OCI-LY3 (cell line): ENCODE data around the gene ACOT7.

Experiments used
- H2AFZ ChIP-seq: fragments of 200-600, 300-600 bp; shearing (Covaris generic); 2 replicates; pipeline ENCODE4 v1.6.0; 2014; ENCODE audit warnings: antibody characterized with exemption, low read depth, low read length
- H3K27ac ChIP-seq: fragments of 200-600, 300-600 bp; sonication (generic); 2 replicates; pipeline ENCODE4 v1.5.1; 2014; ENCODE audit warnings: mild to moderate bottlenecking, low read length, moderate library complexity, mixed read lengths
- H3K27me3 ChIP-seq: fragments of 200-600, 300-600 bp; sonication (generic); 2 replicates; pipeline ENCODE4 v1.6.1; 2014; ENCODE audit warnings: low read depth, low read length, mixed read lengths
- H3K36me3 ChIP-seq: fragments of 200-600, 300-600 bp; sonication (generic); replicated peaks from 2 replicates; pipeline ENCODE3; 2014; ENCODE audit warnings: low read depth, low read length, mixed read lengths
- H3K4me1 ChIP-seq: fragments of 300-600, 200-600 bp; sonication (generic); 2 replicates; pipeline ENCODE4 v1.6.1; 2014; ENCODE audit warnings: low read length, mixed read lengths
- H3K4me2 ChIP-seq: fragments of 200-600, 300-600 bp; sonication (generic); 2 replicates; pipeline ENCODE4 v1.6.1; 2014; ENCODE audit warnings: low read length, mixed read lengths
- H3K4me3 ChIP-seq: fragments of 300-600, 200-600 bp; sonication (generic); 2 replicates; pipeline ENCODE4 v1.5.1; 2014; ENCODE audit warnings: antibody characterized with exemption, mild to moderate bottlenecking, low read length, moderate library complexity
- H3K79me2 ChIP-seq: fragments of 300-600, 200-600 bp; shearing (Covaris generic); 2 replicates; pipeline ENCODE4 v1.6.1; 2014; ENCODE audit warnings: mild to moderate bottlenecking, low read length, mixed read lengths
- H3K9ac ChIP-seq: fragments of 300-600, 200-600 bp; shearing (Covaris generic); 2 replicates; pipeline ENCODE4 v1.6.0; 2014; ENCODE audit warnings: mild to moderate bottlenecking, low read length, moderate library complexity
- H3K9me3 ChIP-seq: fragments of 200-600, 300-600 bp; shearing (Covaris generic); 2 replicates; pipeline ENCODE4 v1.6.1; 2014; ENCODE audit warnings: low read length, mixed read lengths; ENCODE audit not compliant: insufficient read depth
- H4K20me1 ChIP-seq: fragments of 200-600, 300-600 bp; sonication (generic); 2 replicates; pipeline ENCODE4 v1.6.1; 2016; ENCODE audit warnings: low read length, mixed read lengths; ENCODE audit not compliant: insufficient read depth
- CTCF ChIP-seq: fragments of 200-600, 300-600 bp; sonication (generic); IDR thresholded peaks from 2 replicates; pipeline ENCODE4 v1.5.1; 2014; ENCODE audit warnings: antibody characterized with exemption, low read length, low read depth
- EZH2phosphoT487 ChIP-seq: fragments of 200-600 bp; shearing (Covaris generic); IDR thresholded peaks from 2 replicates; pipeline ENCODE4 v1.6.1; 2018; ENCODE audit warnings: antibody characterized with exemption, mixed run types, low read depth

Gene ACOT7

DNA sequence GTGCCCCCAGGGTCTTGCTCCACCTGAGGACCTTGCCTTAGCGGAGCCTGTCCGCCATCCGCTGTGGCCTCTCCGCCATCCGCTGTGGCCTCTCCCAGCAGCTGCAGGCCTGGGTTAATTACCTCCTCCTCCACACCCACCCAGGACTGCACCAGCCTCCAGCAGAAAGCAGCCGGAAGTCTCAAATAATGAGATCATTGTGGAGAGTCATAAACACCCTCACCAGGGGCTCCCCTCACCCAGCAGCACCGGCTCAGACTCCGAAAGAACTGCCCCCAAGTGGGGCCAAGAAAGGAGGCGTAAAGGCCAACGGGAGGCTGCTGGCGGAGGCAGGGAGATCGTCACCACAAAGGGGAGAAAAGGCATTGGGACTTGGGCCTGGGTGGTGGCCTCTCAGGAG, 122.0 kb downstream of the ACOT7 start:
- TF ChIP-seq EZH2phosphoT487 = no peak
- TF ChIP-seq CTCF = no peak
- Histone ChIP-seq H3K27me3 (no peaks in the 10 kb centered on the region), H3K4me3 (no peak overlapping the region), H3K36me3 (no peaks in the 10 kb centered on the region), H4K20me1 (no peaks in the 10 kb centered on the region), H3K79me2 (no peaks in the 10 kb centered on the region), H3K9ac (no peak overlapping the region), H3K27ac (no peak overlapping the region), H3K4me1 (no peaks in the 10 kb centered on the region), H3K9me3 (no peaks in the 10 kb centered on the region), H2AFZ (no peak overlapping the region), H3K4me2 (no peak overlapping the region)

- no peak overlapping the region for H3K4me2 ChIP-seq
- no peaks in the 10 kb centered on the region for H3K4me1 ChIP-seq
- no peak overlapping the region for H3K27ac ChIP-seq
- H3K9me3 ChIP-seq = no peaks in the 10 kb centered on the region
- no peaks in the 10 kb centered on the region for H4K20me1 ChIP-seq
- H3K36me3 ChIP-seq = no peaks in the 10 kb centered on the region
- H2AFZ ChIP-seq = no peak overlapping the region
- TF ChIP-seq CTCF (no peak), EZH2phosphoT487 (no peak)
- H3K9ac ChIP-seq = no peak overlapping the region
- no peak overlapping the region for H3K4me3 ChIP-seq
- no peaks in the 10 kb centered on the region for H3K79me2 ChIP-seq
- H3K27me3 ChIP-seq = no peaks in the 10 kb centered on the region
Measured at GRCh38 chr1:6271006-6271405, 122.6 kb downstream of the ACOT7 start.

DNA sequence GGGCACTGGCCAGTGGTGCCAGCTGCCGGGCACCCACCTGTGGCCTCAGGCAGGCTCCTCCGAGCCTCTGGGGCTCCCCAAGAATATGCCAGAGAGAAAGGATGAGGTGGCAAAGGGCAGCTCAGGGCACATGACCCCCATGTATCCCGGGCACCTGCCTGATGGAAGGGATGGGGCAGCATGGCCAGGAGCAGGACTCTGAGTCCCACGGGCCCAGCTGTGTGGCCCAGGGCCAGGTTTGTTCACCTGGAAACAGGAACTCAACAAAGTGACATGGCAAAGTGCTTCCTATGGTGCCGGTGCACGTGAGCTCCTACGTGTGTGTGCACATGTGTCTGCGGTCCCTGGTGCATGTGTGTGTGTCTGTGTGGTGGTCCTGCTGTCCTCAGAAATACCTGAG, 123.2 kb downstream of the ACOT7 start:
- H3K79me2 ChIP-seq = no peaks in the 10 kb centered on the region
- H3K4me1 ChIP-seq = no peaks in the 10 kb centered on the region
- H4K20me1 ChIP-seq = no peaks in the 10 kb centered on the region
- H3K9ac ChIP-seq = no peak overlapping the region
- no peak overlapping the region for H3K4me3 ChIP-seq
- H3K4me2 ChIP-seq = no peak overlapping the region
- H2AFZ ChIP-seq = no peak overlapping the region
- no peaks in the 10 kb centered on the region for H3K27me3 ChIP-seq
- no peaks in the 10 kb centered on the region for H3K36me3 ChIP-seq
- no peak for TF ChIP-seq EZH2phosphoT487
- no peak for TF ChIP-seq CTCF
- no peaks in the 10 kb centered on the region for H3K9me3 ChIP-seq
- H3K27ac ChIP-seq = no peak overlapping the region

DNA sequence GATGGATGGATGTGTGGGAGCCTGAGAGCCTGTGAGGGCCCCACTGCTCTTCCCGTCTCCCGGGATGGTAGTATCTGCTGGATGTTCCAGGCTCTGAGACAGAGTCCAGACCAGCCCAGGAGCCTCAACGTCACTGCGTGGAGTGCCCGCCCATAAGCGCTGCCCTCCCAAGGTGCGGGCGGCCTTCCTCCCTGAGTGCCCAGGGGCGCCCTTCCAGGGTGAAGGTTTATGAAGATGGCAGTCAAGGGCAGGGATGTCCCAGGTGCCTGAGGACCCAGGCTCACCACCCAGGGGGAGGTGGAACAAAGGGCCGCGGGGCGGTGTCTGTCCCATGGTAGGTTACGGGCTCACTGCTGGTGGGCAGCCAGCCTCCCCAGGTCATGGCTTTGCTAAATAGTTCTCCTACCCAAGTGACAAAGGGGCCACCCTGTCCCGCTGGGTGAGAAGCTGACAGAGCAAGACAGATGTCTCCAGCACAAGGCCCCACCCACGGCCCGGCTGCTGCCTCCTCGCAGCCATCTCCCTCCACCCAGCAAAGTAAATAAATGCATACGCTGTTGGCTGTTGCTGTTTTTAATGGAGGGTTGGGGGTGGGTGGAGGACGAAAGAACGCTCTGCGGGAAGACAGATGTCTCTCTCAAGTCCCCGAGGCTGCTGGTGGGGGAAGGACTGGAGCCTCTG, 123.7 kb downstream of the ACOT7 start:
- Histone ChIP-seq H3K27ac (no peak overlapping the region), H3K36me3 (no peaks in the 10 kb centered on the region), H3K9me3 (no peaks in the 10 kb centered on the region), H3K27me3 (no peaks in the 10 kb centered on the region), H3K9ac (no peak overlapping the region), H3K79me2 (no peaks in the 10 kb centered on the region), H3K4me1 (no peaks in the 10 kb centered on the region), H2AFZ (no peak overlapping the region), H3K4me3 (no peak overlapping the region), H4K20me1 (no peaks in the 10 kb centered on the region), H3K4me2 (no peak overlapping the region)
- TF ChIP-seq EZH2phosphoT487 = no peak
- TF ChIP-seq CTCF = no peak
